SK-N-SH (cell line): ENCODE results near the gene PHOX2A. TPM values are rescaled to one million over a fixed set of nuclear protein-coding genes. Genes with fewer than 3 reads are reported as not detected.

Experiments used
- CTCF ChIA-PET: fragments of 300-600, 350-600 bp; formaldehyde crosslinking; extraction: SDS; loops from one replicate; lab custom pipeline; 2021; lab: Yijun Ruan, JAX
- POLR2A ChIA-PET: fragments of 350-600 bp; sonication (Branson Sonifier 250); formaldehyde crosslinking; extraction: SDS; loops from one replicate; lab custom pipeline; 2020; ENCODE audit warnings: antibody characterized with exemption, inconsistent platforms; lab: Yijun Ruan, JAX
- DNase-seq: peaks from one replicate; pipeline ENCODE4 v3.0.0; 2012
- H2AFZ ChIP-seq: fragments of 200-600 bp; sonication (generic); 2 replicates; pipeline ENCODE4 v1.8.1; 2016; ENCODE audit warnings: antibody characterized with exemption, mild to moderate bottlenecking, low read depth
- H3F3A ChIP-seq: fragments of 200-600 bp; sonication (generic); replicated peaks from 2 replicates; pipeline ENCODE3; 2016; ENCODE audit warnings: antibody characterized with exemption, mild to moderate bottlenecking; ENCODE audit not compliant: insufficient read depth
- H3K27ac ChIP-seq, 2 experiments: fragments of 200-500 bp in 1 of 2; fragments of 200-600 bp in 1 of 2; sonication (Bioruptor generic) in 1 of 2; sonication (generic), shearing (Covaris generic) in 1 of 2; 2 replicates each; pipeline versions ENCODE4 v1.5.1 to v1.6.1; 2014 to 2016; ENCODE audit warnings: low read depth in 2 of 2, inconsistent platforms in 1 of 2, low read length in 1 of 2, mild to moderate bottlenecking in 1 of 2, mixed read lengths in 1 of 2
- H3K27me3 ChIP-seq: fragments of 200-600 bp; sonication (generic), shearing (Covaris generic); 2 replicates; pipeline ENCODE4 v1.6.1; 2016; ENCODE audit warnings: mixed run types; ENCODE audit not compliant: insufficient read depth
- H3K36me3 ChIP-seq, 2 experiments: fragments of 200-500 bp in 1 of 2; fragments of 200-600 bp in 1 of 2; sonication (Bioruptor generic) in 1 of 2; sonication (generic) in 1 of 2; replicated peaks in 1 of 2; 2 replicates each; pipeline versions ENCODE3 to v1.5.1; 2014 to 2016; ENCODE audit warnings: low read length in 1 of 2, mild to moderate bottlenecking in 1 of 2; ENCODE audit not compliant: insufficient read depth in 2 of 2, control insufficient read depth in 1 of 2
- H3K4me1 ChIP-seq, 2 experiments: fragments of 200-500 bp in 1 of 2; fragments of 200-600 bp in 1 of 2; sonication (Bioruptor generic) in 1 of 2; sonication (generic), shearing (Covaris generic) in 1 of 2; 2 replicates each; pipeline versions ENCODE4 v1.5.1 to v1.6.1; 2014 to 2016; ENCODE audit warnings: low read depth in 1 of 2, low read length in 1 of 2, mixed run types in 1 of 2; ENCODE audit not compliant: insufficient read depth in 2 of 2, control insufficient read depth in 1 of 2
- H3K4me2 ChIP-seq: fragments of 200-600 bp; sonication (generic), shearing (Covaris generic); 2 replicates; pipeline ENCODE4 v1.6.1; 2017; ENCODE audit warnings: mixed run types
- H3K4me3 ChIP-seq, 2 experiments: fragments of 200-500 bp in 1 of 2; fragments of 200-600 bp in 1 of 2; sonication (Bioruptor generic) in 1 of 2; sonication (generic), shearing (Covaris generic) in 1 of 2; 2 replicates each; pipeline versions ENCODE4 v1.5.1 to v1.8.1; 2014 to 2016; ENCODE audit warnings: low read depth in 2 of 2, inconsistent platforms in 1 of 2, low read length in 1 of 2, mild to moderate bottlenecking in 1 of 2, mixed read lengths in 1 of 2, moderate library complexity in 1 of 2
- H3K79me2 ChIP-seq: fragments of 200-600 bp; sonication (generic); 2 replicates; pipeline ENCODE4 v1.8.1; 2017; ENCODE audit warnings: mild to moderate bottlenecking; ENCODE audit not compliant: insufficient read depth
- H3K9ac ChIP-seq: fragments of 200-600 bp; sonication (generic); 2 replicates; pipeline ENCODE4 v1.6.1; 2017; ENCODE audit warnings: mixed run types
- H3K9me2 ChIP-seq: fragments of 200-600 bp; sonication (generic); 2 replicates; pipeline ENCODE4 v1.6.1; 2017; ENCODE audit warnings: mixed run types
- H3K9me3 ChIP-seq: fragments of 200-600 bp; sonication (generic); 2 replicates; pipeline ENCODE4 v1.6.1; 2017; ENCODE audit warnings: mixed run types, mild to moderate bottlenecking, moderate library complexity
- H4K20me1 ChIP-seq: fragments of 200-600 bp; sonication (generic); 2 replicates; pipeline ENCODE4 v1.6.1; 2017; ENCODE audit warnings: mild to moderate bottlenecking, mixed run types; ENCODE audit not compliant: insufficient read depth
- EZH2phosphoT487 ChIP-seq: fragments of 200-600 bp; sonication (generic); IDR thresholded peaks from 2 replicates; pipeline ENCODE4 v1.6.1; 2017; ENCODE audit warnings: low read depth, mixed run types, mild to moderate bottlenecking, antibody characterized with exemption, moderate library complexity, borderline replicate concordance
- MEF2A ChIP-seq: IDR thresholded peaks from 2 replicates; pipeline ENCODE4 v1.4.0; 2012; ENCODE audit warnings: low read depth, borderline replicate concordance
- NFIC ChIP-seq: IDR thresholded peaks from 2 replicates; pipeline ENCODE4 v1.4.0; 2012; ENCODE audit warnings: borderline replicate concordance
- POLR2AphosphoS5 ChIP-seq: IDR thresholded peaks from 2 replicates; pipeline ENCODE4 v1.6.1; 2012; ENCODE audit warnings: low read depth, low read length
- RCOR1 ChIP-seq: fragments of 150-350 bp; IDR thresholded peaks from 2 replicates; pipeline ENCODE4 v1.6.1; 2017; ENCODE audit warnings: antibody characterized with exemption, low read length
- REST ChIP-seq: IDR thresholded peaks from 2 replicates; pipeline ENCODE4 v1.6.1; 2012; ENCODE audit warnings: mild to moderate bottlenecking, low read depth, low read length, moderate library complexity
- WGBS: methylation state at CpG from one replicate; pipeline ENCODE4 v1.1.6; 2017; ENCODE audit warnings: low lambda C conversion rate; 5-methylcytosine and 5-hydroxymethylcytosine counted together
- polyA plus RNA-seq, 3 experiments: library from polyadenylated mRNA; depleted of rRNA; stranded (reverse); fragments of >200 nt; gene quantifications; 2 replicates each; pipeline ENCODE4 v1.2.3, GENCODE V29; 2012
- TF ChIP-seq, protein P1 (sequence below): fragments of 150-350 bp; IDR thresholded peaks from 2 replicates; pipeline ENCODE4 v1.6.1; 2016; ENCODE audit warnings: mild to moderate bottlenecking, low read depth, low read length
- TF ChIP-seq, protein P2 (sequence below): fragments of 150-350 bp; IDR thresholded peaks from 2 replicates; pipeline ENCODE4 v1.6.1; 2017; ENCODE audit warnings: antibody characterized with exemption, low read length, low read depth, borderline replicate concordance

The PHOX2A gene
- polyA plus RNA-seq, 1 of the 3 experiments (the other 2 are of a cell fraction) = 75.6 TPM

DNA sequence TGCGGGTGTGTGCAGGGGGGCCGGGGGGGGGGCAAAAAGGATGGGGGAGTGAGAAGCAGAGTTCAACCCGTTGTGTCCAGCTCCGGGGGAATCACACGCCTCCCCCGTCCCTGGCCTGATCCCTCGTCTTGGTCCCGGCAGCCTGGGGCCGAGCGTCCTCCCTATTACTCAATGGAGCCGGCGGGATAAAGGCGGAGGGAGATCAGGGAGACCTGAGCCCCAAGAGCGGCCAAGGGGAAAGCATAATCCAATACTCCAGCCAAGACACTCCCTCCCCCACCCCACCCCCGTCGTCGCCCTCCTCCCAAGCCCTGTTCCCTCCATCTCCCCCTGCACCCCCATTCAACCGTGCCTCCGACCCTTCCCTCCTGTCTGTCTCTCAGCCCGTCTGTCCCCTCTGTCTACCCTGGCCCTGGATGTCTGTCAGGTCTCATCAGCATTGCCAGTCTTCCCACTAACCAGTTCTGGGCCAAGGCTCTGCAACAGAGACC, 2.6 kb downstream of the PHOX2A start:
- WGBS = 26% methylated on average over 12 of the region's 20 CpGs
- peaks cover 11% of the 10 kb centered on the region; the same call in 1 of the 2 replicates for H4K20me1 ChIP-seq
- H3K4me2 ChIP-seq = peak overlapping the region; percentile 75
- peak overlapping the region; percentile 36 to 90; a peak in 3 of 4 replicates for H3K27ac ChIP-seq
- H3K36me3 ChIP-seq = peaks cover 10 to 32% of the 10 kb centered on the region in 2 experiments
- no peak for TF ChIP-seq EZH2phosphoT487
- no peak for TF ChIP-seq MEF2A
- no peak for TF ChIP-seq RCOR1
- TF ChIP-seq REST = no peak
- no peak for TF ChIP-seq NFIC
- TF ChIP-seq, protein P1, sequence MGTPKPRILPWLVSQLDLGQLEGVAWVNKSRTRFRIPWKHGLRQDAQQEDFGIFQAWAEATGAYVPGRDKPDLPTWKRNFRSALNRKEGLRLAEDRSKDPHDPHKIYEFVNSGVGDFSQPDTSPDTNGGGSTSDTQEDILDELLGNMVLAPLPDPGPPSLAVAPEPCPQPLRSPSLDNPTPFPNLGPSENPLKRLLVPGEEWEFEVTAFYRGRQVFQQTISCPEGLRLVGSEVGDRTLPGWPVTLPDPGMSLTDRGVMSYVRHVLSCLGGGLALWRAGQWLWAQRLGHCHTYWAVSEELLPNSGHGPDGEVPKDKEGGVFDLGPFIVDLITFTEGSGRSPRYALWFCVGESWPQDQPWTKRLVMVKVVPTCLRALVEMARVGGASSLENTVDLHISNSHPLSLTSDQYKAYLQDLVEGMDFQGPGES = no peak
- peak; percentile 36 for TF ChIP-seq POLR2AphosphoS5
- TF ChIP-seq, protein P2, sequence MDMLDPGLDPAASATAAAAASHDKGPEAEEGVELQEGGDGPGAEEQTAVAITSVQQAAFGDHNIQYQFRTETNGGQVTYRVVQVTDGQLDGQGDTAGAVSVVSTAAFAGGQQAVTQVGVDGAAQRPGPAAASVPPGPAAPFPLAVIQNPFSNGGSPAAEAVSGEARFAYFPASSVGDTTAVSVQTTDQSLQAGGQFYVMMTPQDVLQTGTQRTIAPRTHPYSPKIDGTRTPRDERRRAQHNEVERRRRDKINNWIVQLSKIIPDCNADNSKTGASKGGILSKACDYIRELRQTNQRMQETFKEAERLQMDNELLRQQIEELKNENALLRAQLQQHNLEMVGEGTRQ = no peak
- no peak overlapping the region for H2AFZ ChIP-seq
- no peaks in the 10 kb centered on the region for H3K9me3 ChIP-seq
- peak overlapping the region; percentile 58 to 83 for H3K4me3 ChIP-seq
- H3K27me3 ChIP-seq = no peaks in the 10 kb centered on the region; the same call in 1 of the 2 replicates
- peak overlapping the region; percentile 54; the same call in 1 of the 2 replicates for H3K9ac ChIP-seq
- POLR2A ChIA-PET = interaction anchor here (0.6 to 15.5 kb wide), 18 partner anchors 10 to 529 kb away, joined by 3 to 880 read pairs (median 12); partner anchors contain the start of genes CLPB and INPPL1
- CTCF ChIA-PET = interaction anchor here (1.0 to 19.7 kb wide), 14 partner anchors 18 to 216 kb away, joined by 3 to 314 read pairs (median 4); partner anchors contain the start of gene CLPB
- DNase-seq = peak; percentile 68
- H3K9me2 ChIP-seq = no peaks in the 10 kb centered on the region
- peaks cover 17 to 28% of the 10 kb centered on the region in 2 experiments; a peak in 2 of 4 replicates for H3K4me1 ChIP-seq
- peaks cover 24% of the 10 kb centered on the region for H3K79me2 ChIP-seq
- H3F3A ChIP-seq = peaks cover 37% of the 10 kb centered on the region
